Measurements from ENCODE around the gene COX10. TPM values are rescaled to one million over a fixed set of nuclear protein-coding genes. Genes with fewer than 3 reads are reported as not detected.
"Not testable (repeated sequence)": the region's sequence is repeated elsewhere in the genome, so short reads cannot be mapped to it uniquely, and the experiment has no call there.

The COX10 gene
- 33.3 and 35.4 TPM in 2 replicates for total RNA-seq (2014; rRNA removed; shearing (Covaris generic))
- 33.0 and 36.9 TPM in 2 replicates for polyA plus RNA-seq (2015; cell fraction: cytosol; rRNA removed)
- polyA plus RNA-seq (2015; cell fraction: nucleus; rRNA removed) = 18.5 and 18.6 TPM in 2 replicates

DNA sequence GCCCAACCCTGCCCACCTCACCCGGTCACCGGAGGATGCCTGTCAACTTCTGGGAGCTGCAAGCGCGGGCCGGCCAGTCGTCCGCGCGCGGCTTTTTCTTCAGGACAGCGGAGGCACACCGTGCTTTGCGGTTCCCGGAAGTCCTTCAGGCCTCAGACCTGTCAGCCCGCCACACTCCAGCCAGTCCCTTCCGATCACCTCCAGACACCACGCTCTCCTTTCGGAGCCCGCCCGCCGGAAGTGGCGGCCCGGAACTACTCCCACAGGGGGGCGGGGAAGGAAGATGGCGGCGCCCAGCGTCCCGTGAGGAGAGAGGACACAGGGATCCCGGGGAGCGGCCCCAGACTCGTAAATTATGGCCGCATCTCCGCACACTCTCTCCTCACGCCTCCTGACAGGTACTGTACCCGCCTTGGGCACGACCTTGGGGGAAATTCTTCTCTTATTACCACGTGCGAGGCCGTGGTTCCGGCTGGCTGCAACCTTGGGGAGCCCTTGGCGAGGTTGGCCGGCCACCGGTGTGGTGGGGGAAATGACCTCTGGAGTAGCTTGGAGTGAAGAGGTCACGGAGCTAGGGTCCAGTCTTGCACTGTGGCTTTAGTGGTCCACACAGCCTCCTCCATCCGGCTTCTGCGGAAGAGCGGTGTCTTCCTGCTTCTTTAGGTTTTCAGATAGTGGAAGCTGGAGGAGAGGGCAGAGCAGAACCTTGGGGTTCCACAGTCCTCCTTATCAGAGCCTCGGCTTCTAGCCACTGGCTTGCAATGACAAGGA lies at the start of gene COX10:
TSS of gene COX10 (plus strand) at position 254 of the 771 bp plus-strand sequence. CDS start at position 356, 102 bp downstream.
- in situ Hi-C loops (cut with HindIII; ENCODE audit: low pct_unique_long_range_greater_than_20kb, low sequenced_read_pairs) = no loop called here

DNA sequence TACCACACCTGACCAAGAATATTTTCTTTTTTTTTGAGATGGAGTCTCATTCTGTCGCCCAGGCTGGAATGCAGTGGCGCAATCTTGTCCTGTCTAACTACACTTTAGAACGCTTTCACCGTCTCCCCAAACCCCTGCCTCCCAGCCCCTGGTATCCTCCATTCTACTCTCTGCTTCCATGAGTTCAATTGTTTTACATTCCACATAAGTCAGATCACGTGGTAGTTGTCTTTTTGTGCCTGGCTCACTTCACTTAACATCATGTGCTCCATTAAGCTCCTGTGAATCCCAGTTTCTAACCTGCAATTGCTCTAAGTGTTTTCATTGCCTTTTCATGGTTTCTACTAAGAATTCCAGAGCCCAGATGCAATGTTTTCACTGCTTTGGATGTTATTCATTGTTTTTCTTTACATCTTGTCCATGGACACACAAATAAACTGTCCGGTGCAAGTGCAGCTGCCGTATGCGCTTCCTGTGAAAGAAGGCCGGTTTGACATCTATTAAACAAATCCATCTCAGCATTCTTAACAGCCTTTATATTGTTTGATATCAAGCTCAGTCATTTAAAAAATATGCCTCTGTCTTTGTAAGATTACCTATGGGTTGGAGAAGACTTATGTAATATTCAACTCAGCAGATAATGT lies 47.5 kb upstream of the COX10 start:
- DNase-seq (ENCODE audit: low read depth, low spot score); in situ Hi-C loops (cut with HindIII; ENCODE audit: low pct_unique_long_range_greater_than_20kb, low sequenced_read_pairs): not testable (repeated sequence)

More for the DNA sequence above, at the start of gene COX10:
- peak; percentile 89 for DNase-seq (ENCODE audit: low read depth, low spot score)

GRCh38 chr17:14029755-14030154 lies 39.5 kb upstream of the COX10 start:
- DNase-seq (ENCODE audit: low read depth, low spot score); in situ Hi-C loops (cut with HindIII; ENCODE audit: low pct_unique_long_range_greater_than_20kb, low sequenced_read_pairs): not testable (repeated sequence)

DNA sequence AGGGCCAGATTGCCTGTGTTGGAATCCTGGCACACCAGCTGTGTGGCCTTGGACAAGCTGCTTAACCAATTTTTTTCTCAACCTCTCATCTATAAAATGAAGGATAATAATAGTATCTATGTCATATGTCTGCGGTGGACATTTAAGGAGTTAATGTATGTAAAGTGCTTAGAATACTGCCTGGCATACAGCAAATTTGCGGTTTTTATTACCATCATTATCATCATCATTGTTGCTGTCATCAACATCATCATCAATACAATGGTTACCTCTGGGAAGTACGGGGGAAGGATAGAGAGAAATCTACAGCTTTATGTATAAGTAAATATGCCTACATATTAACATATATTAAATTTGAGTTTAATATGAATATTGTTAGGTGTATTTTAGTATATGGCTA lies 37.1 kb upstream of the COX10 start:
- in situ Hi-C loops (cut with HindIII; ENCODE audit: low pct_unique_long_range_greater_than_20kb, low sequenced_read_pairs) = no loop called here
- no peak for DNase-seq (ENCODE audit: low read depth, low spot score)

GRCh38 chr17:14033166-14033565 lies 36.1 kb upstream of the COX10 start:
- peak; percentile 97 for DNase-seq (ENCODE audit: low read depth, low spot score)
- in situ Hi-C loops (cut with HindIII; ENCODE audit: low pct_unique_long_range_greater_than_20kb, low sequenced_read_pairs) = no loop called here

GRCh38 chr17:14037453-14037852 lies 31.9 kb upstream of the COX10 start:
- DNase-seq (ENCODE audit: low read depth, low spot score) = no peak
- in situ Hi-C loops (cut with HindIII; ENCODE audit: low pct_unique_long_range_greater_than_20kb, low sequenced_read_pairs) = no loop called here

- in situ Hi-C loops (cut with HindIII; ENCODE audit: low pct_unique_long_range_greater_than_20kb, low sequenced_read_pairs) = no loop called here
- no peak for DNase-seq (ENCODE audit: low read depth, low spot score)
Observed at GRCh38 chr17:14038206-14038605, 31.1 kb upstream of the COX10 start.

DNA sequence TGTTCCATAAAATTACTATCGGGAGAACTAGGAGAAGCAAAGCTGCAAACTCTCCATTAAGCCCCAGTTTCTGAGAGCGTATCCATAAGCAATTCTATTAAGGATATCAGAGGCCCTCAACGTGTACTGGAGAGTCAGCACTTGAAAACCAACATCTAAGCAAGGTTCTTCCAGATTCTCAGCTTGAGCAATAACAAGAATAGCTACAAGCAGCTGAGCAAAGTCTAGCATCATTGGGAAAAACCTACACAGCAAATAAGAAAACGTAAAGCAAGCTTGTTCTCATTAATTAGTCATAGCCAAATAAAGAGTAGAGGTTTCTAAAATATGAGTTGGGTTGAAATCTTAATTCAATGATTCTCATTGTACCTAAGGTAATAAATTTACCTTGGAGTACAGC lies 26.9 kb upstream of the COX10 start:
- in situ Hi-C loops (cut with HindIII; ENCODE audit: low pct_unique_long_range_greater_than_20kb, low sequenced_read_pairs) = no loop called here
- DNase-seq (ENCODE audit: low read depth, low spot score) = no peak

GRCh38 chr17:14044702-14045101 lies 24.6 kb upstream of the COX10 start:
- in situ Hi-C loops (cut with HindIII; ENCODE audit: low pct_unique_long_range_greater_than_20kb, low sequenced_read_pairs) = no loop called here
- no peak for DNase-seq (ENCODE audit: low read depth, low spot score)

DNA sequence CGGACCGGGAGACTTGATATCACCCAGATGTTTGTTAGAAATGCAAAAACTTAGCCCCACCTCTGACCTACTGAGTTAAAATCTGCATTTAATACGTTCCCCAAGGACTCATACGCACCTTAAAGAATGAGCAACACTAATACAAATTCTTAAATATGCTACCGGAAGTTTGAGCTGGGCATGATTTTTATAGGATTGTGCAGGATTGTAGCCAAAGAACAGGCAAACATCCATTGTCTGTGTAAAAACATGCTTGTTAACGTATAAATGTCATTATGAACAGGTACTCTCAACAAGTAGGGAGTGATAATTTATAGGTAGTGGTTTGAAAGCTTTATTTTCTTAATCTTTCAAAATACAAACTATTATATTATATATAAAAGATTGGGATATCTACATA lies 22.3 kb upstream of the COX10 start:
- DNase-seq (ENCODE audit: low read depth, low spot score) = no peak
- in situ Hi-C loops (cut with HindIII; ENCODE audit: low pct_unique_long_range_greater_than_20kb, low sequenced_read_pairs) = no loop called here

GRCh38 chr17:14047591-14047990 lies 21.7 kb upstream of the COX10 start:
- in situ Hi-C loops (cut with HindIII; ENCODE audit: low pct_unique_long_range_greater_than_20kb, low sequenced_read_pairs) = no loop called here
- DNase-seq (ENCODE audit: low read depth, low spot score) = no peak

- in situ Hi-C loops (cut with HindIII; ENCODE audit: low pct_unique_long_range_greater_than_20kb, low sequenced_read_pairs) = no loop called here
- peak; percentile 33 for DNase-seq (ENCODE audit: low read depth, low spot score)
Observed at GRCh38 chr17:14048169-14048568, 21.1 kb upstream of the COX10 start.

- in situ Hi-C loops (cut with HindIII; ENCODE audit: low pct_unique_long_range_greater_than_20kb, low sequenced_read_pairs) = no loop called here
- no peak for DNase-seq (ENCODE audit: low read depth, low spot score)
Observed at GRCh38 chr17:14050616-14051015, 18.7 kb upstream of the COX10 start.

GRCh38 chr17:14051692-14052091 lies 17.6 kb upstream of the COX10 start:
- in situ Hi-C loops (cut with HindIII; ENCODE audit: low pct_unique_long_range_greater_than_20kb, low sequenced_read_pairs) = no loop called here
- no peak for DNase-seq (ENCODE audit: low read depth, low spot score)

DNA sequence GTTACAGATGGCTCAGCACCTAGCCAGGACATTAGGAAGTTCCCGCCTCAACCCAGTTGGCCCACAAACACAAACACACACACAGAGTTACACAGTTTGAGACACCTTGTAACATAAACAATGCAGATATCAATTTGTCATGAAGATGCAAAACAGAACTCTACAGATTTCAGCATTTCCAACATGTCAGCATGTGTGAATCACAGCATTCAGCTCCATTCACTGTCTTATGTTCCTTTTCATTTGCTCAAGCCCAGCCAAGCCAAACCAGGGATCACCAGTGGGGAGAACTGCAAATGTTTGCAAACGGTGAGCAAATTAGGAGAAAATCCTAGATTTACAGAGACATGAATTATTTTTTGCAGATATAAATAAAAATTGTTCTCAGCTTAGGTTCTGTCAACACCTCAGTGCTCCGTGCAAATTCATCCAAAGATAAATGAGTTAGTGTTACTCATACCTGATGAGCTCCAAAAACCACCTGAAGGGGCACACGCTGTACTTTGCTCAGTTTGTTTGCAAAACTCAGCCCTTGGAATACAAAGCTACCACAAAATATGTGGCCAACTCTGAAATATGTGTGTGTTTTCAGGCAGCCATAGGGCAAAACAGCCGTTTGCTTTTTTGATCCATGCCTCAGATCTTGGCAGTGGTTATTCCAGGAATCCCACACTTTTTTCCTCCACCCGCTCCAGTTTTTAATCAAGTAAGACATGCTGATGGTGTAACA lies 16.3 kb upstream of the COX10 start:
- in situ Hi-C loops (cut with HindIII; ENCODE audit: low pct_unique_long_range_greater_than_20kb, low sequenced_read_pairs) = no loop called here
- no peak for DNase-seq (ENCODE audit: low read depth, low spot score)

- in situ Hi-C loops (cut with HindIII; ENCODE audit: low pct_unique_long_range_greater_than_20kb, low sequenced_read_pairs) = no loop called here
- DNase-seq (ENCODE audit: low read depth, low spot score) = no peak
Observed at GRCh38 chr17:14057591-14057990, 11.7 kb upstream of the COX10 start.

GRCh38 chr17:14058051-14058450 lies 11.3 kb upstream of the COX10 start:
- no peak for DNase-seq (ENCODE audit: low read depth, low spot score)
- in situ Hi-C loops (cut with HindIII; ENCODE audit: low pct_unique_long_range_greater_than_20kb, low sequenced_read_pairs) = no loop called here

GRCh38 chr17:14060706-14061105 lies 8.6 kb upstream of the COX10 start:
- in situ Hi-C loops (cut with HindIII; ENCODE audit: low pct_unique_long_range_greater_than_20kb, low sequenced_read_pairs) = no loop called here
- no peak for DNase-seq (ENCODE audit: low read depth, low spot score)
